Gastroesophageal sphincter (tissue), 3 donors: ENCODE data around the gene HNRNPUL1.

ENCODE experiments used
- EP300 ChIP-seq: sonication (generic); formaldehyde crosslinking; IDR thresholded peaks from one replicate; pipeline ENCODE4 v1.6.1; 2017; ENCODE audit warnings: antibody characterized with exemption, mild to moderate bottlenecking
- POLR2A ChIP-seq, 2 donors: fragments of 450-650 bp; IDR thresholded peaks; one replicate each; pipeline ENCODE4 v1.6.1; 2017; ENCODE audit warnings: antibody characterized with exemption in 2 of 2, mild to moderate bottlenecking in 2 of 2, moderate library complexity in 1 of 2
- POLR2AphosphoS5 ChIP-seq: sonication (generic); formaldehyde crosslinking; IDR thresholded peaks from one replicate; pipeline ENCODE4 v1.6.1; 2017; ENCODE audit warnings: antibody characterized with exemption
- TF ChIP-seq, protein P1 (sequence below), 4 experiments: fragments of 200-600 bp in 2 of 4; fragments of 450-650 bp in 2 of 4; sonication (generic) in 1 of 4; IDR thresholded peaks; one replicate each; pipeline ENCODE4 v1.5.1; 2017 to 2019; ENCODE audit warnings: antibody characterized with exemption in 4 of 4, mild to moderate bottlenecking in 2 of 4, moderate library complexity in 2 of 4

DNA sequence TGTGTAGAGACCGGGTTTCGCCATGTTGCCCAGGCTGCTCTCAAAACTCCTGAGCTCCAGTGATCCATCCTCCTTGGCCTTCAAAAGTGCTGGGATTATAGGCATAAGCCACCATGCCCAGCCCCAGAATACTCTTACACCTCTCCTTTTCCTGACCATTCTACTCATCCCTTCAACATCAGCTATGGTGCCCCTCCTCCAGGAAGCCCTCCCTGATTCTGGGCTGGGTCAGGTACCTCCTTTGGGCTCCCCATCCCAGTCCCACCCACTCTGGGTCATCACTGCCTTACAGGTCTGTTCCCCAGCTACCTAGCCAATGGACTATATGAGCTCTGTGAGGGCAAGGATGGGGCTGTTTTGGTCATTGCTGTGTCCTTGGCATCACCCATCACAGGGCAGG lies 80.0 kb downstream of the HNRNPUL1 start:
- TF ChIP-seq, protein P1, sequence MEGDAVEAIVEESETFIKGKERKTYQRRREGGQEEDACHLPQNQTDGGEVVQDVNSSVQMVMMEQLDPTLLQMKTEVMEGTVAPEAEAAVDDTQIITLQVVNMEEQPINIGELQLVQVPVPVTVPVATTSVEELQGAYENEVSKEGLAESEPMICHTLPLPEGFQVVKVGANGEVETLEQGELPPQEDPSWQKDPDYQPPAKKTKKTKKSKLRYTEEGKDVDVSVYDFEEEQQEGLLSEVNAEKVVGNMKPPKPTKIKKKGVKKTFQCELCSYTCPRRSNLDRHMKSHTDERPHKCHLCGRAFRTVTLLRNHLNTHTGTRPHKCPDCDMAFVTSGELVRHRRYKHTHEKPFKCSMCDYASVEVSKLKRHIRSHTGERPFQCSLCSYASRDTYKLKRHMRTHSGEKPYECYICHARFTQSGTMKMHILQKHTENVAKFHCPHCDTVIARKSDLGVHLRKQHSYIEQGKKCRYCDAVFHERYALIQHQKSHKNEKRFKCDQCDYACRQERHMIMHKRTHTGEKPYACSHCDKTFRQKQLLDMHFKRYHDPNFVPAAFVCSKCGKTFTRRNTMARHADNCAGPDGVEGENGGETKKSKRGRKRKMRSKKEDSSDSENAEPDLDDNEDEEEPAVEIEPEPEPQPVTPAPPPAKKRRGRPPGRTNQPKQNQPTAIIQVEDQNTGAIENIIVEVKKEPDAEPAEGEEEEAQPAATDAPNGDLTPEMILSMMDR (IDR thresholded peaks at IDR 0.05), result no peak
- TF ChIP-seq POLR2A (IDR thresholded peaks at IDR 0.05) (no peak), POLR2AphosphoS5 (no peak), EP300 (no peak)
